HG03095 (cell line): ENCODE results near the gene MAP1A.
"Not testable (repeated sequence)": the region's sequence is repeated elsewhere in the genome, so short reads cannot be mapped to it uniquely, and the experiment has no call there.

Source experiments
- ATAC-seq: cut with Tn5 transposase; IDR thresholded peaks from one replicate; pipeline ENCODE4 v1.9.1; 2021; ENCODE audit warnings: moderate library complexity; ENCODE audit not compliant: unreplicated experiment

MAP1A gene

DNA sequence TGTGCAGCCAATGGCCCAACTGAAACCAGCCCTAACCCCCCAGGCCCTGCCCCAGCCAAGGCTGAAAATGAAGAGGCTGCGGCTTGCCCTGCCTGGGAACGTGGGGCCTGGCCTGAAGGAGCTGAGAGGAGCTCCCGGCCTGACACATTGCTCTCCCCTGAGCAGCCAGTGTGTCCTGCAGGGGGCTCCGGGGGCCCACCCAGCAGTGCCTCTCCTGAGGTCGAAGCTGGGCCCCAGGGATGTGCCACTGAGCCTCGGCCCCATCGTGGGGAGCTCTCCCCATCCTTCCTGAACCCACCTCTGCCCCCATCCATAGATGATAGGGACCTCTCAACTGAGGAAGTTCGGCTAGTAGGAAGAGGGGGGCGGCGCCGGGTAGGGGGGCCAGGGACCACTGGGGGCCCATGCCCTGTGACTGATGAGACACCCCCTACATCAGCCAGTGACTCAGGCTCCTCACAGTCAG lies 11.2 kb downstream of the MAP1A start:
- ATAC-seq = no peak

DNA sequence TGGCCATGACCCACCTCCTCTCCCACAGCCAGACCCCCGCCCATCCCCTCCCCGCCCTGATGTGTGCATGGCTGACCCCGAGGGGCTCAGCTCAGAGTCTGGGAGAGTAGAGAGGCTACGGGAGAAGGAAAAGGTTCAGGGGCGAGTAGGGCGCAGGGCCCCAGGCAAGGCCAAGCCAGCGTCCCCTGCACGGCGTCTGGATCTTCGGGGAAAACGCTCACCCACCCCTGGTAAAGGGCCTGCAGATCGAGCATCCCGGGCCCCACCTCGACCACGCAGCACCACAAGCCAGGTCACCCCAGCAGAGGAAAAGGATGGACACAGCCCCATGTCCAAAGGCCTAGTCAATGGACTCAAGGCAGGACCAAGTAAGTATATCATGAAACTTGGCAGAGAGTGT lies 11.7 kb downstream of the MAP1A start:
- no peak for ATAC-seq

DNA sequence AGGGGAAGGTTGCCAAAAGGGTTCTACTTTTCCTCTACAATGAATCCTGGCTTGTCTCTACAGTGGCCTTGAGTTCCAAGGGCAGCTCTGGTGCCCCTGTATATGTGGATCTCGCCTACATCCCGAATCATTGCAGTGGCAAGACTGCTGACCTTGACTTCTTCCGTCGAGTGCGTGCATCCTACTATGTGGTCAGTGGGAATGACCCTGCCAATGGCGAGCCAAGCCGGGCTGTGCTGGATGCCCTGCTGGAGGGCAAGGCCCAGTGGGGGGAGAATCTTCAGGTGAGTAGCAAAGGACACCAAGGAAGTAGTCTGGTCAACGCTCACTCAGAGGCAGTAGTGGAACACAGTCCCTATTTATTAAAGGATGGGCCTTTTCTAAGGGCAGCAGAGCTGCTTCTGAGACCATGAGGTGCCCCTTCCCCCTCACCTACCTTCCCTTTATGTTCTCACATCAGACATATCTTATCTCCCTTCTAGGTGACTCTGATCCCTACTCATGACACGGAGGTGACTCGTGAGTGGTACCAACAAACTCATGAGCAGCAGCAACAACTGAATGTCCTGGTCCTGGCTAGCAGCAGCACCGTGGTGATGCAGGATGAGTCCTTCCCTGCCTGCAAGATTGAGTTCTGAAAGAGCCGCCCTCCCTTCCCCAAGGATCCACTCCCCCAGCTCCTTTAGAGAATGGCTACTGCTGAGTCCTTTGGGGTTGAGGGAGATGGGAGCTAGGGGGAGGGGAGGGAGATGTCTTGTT lies 12.4 kb downstream of the MAP1A start:
- ATAC-seq = no peak

- ATAC-seq = no peak
Measured at GRCh38 chr15:43531018-43531670, 13.7 kb downstream of the MAP1A start.

GRCh38 chr15:43532826-43533225 lies 15.4 kb downstream of the MAP1A start:
- not testable (repeated sequence) for ATAC-seq

DNA sequence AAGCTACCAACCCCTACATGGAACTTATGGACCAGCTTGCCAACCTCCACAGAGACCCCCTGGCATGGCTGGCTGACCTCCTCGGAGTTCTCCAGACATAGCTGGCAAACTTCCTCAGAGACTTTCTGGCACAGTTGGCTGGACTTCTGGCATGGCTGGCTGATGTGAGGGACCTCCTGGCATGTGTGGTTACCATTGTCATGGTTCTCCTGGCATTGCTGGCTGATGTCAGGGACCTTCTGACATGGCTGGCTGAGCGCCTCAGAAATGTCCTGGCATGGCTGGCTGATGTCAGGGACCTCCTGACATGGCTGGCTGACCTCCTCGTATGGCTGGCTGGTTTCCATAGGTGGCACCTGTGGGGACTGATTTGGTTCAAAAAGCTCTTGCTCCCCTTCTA lies 17.5 kb downstream of the MAP1A start:
- ATAC-seq = no peak

- no peak for ATAC-seq
Measured at GRCh38 chr15:43538091-43538490, 20.7 kb downstream of the MAP1A start.

GRCh38 chr15:43541785-43542184 lies 24.4 kb downstream of the MAP1A start:
- ATAC-seq = no peak

DNA sequence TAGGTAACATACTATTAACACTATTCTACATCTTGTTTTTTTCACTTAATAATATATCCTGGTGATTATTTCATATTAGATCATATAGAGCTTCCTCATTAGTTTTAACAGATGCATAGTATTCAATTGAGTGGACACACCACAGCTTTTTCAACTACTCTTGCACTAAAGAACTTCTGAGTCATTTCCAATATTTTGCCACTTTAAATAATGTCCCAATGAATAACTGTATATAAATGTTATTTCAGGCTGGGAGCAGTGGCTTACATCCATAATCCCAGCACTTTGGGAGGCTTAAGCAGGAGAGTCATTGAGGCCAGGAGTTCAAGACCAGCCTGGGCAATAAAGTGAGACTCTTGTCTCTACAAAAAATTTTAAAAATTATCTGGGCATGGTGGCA lies 26.9 kb downstream of the MAP1A start:
- ATAC-seq = no peak

GRCh38 chr15:43545426-43545825 lies 28.0 kb downstream of the MAP1A start:
- ATAC-seq = no peak

DNA sequence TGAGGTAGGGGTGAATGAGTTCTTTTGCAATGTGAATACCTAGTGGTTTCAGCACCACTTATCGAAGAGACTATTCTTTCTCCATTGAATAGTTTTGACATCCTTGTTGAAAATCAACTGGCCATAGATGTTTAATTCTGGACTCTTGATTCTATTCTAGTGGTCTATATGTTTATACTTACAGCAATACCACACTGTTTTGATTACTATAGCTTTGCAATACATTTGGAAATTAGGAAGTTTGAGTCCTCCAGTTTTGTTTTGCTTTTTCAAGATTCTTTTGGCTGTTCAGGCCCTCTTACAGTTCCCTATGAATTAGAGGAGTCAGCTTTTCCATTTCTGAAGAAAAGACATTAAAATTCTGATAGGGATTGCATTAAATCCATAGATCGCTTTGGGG lies 30.1 kb downstream of the MAP1A start:
- no peak for ATAC-seq

GRCh38 chr15:43550527-43551363 lies 33.3 kb downstream of the MAP1A start:
- ATAC-seq = no peak

GRCh38 chr15:43552256-43552655 lies 34.8 kb downstream of the MAP1A start:
- ATAC-seq = no peak

- no peak for ATAC-seq
Measured at GRCh38 chr15:43552986-43553385, 35.6 kb downstream of the MAP1A start.

DNA sequence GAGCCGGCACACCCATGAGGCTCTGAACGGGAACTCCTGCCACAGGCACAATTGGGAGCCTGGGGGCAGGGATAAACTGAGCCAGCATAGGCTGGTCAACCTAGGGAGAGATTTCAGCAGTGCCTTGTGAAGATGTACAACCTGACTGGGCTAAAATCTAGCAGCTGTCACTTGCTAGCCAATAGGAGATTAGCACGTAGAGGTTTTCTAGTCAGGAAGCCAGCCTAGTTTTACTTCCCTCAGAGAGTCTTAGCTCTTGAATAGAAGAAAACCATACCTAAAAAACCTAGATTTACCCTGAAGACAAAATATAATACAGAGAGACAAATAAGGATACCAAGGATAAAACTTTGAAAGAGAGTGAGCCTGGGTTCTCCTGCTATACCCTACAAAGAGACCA lies 45.3 kb downstream of the MAP1A start:
- not testable (repeated sequence) for ATAC-seq

- ATAC-seq = not testable (repeated sequence)
Measured at GRCh38 chr15:43563793-43564192, 46.4 kb downstream of the MAP1A start.

DNA sequence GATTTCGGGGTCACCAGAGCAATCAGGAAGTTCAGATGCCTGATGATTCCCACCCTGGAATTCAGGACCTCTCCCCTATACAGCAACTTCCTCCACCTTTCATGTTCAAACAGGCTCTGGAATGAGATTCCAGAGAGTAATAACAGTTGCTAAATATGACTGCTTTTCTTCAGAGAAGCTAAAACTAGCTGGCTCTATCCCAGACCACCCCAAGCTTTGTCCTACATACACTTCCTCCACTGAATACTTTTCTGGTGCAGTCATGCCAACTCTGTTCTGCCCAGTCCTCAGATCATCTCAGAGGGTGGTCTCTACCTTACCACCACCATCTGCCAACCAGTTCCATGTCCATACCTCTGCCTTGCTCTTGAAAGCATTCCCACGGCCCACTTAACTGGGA lies 49.2 kb downstream of the MAP1A start:
- ATAC-seq = not testable (repeated sequence)

GRCh38 chr15:43574607-43575006 lies 57.2 kb downstream of the MAP1A start:
- not testable (repeated sequence) for ATAC-seq
